Nephron (organoid): ENCODE data around the gene CHURC1.

Experiments used
- H3K27ac Mint-ChIP-seq, 3 experiments: 2 replicates each; pipeline ENCODE4 v1.8.0; 2020; ENCODE audit warnings: mixed read lengths in 3 of 3, mild to moderate bottlenecking in 2 of 3, moderate library complexity in 1 of 3
- H3K27me3 Mint-ChIP-seq: 2 replicates; pipeline ENCODE4 v1.8.0; 2021; ENCODE audit warnings: low read depth, mild to moderate bottlenecking, moderate library complexity, mixed read lengths
- H3K36me3 Mint-ChIP-seq: 2 replicates; pipeline ENCODE4 v1.8.0; 2020; ENCODE audit warnings: low read depth, mixed read lengths
- H3K4me1 Mint-ChIP-seq: 2 replicates; pipeline ENCODE4 v1.8.0; 2020; ENCODE audit warnings: mixed read lengths
- H3K4me3 Mint-ChIP-seq, 3 experiments: 2 replicates each; pipeline ENCODE4 v1.8.0; 2020; ENCODE audit warnings: mild to moderate bottlenecking in 3 of 3, mixed read lengths in 3 of 3, moderate library complexity in 2 of 3
- H3K9me3 Mint-ChIP-seq: 2 replicates; pipeline ENCODE4 v1.8.0; 2020; ENCODE audit warnings: mixed read lengths
- TF ChIP-seq, protein P1 (sequence below), 3 experiments: fragments of 200-600 bp; sonication (generic); IDR thresholded peaks; one replicate each; pipeline ENCODE4 v1.5.0; 2021; ENCODE audit warnings: antibody characterized with exemption in 3 of 3; ENCODE audit not compliant: unreplicated experiment in 3 of 3

The CHURC1 gene

DNA sequence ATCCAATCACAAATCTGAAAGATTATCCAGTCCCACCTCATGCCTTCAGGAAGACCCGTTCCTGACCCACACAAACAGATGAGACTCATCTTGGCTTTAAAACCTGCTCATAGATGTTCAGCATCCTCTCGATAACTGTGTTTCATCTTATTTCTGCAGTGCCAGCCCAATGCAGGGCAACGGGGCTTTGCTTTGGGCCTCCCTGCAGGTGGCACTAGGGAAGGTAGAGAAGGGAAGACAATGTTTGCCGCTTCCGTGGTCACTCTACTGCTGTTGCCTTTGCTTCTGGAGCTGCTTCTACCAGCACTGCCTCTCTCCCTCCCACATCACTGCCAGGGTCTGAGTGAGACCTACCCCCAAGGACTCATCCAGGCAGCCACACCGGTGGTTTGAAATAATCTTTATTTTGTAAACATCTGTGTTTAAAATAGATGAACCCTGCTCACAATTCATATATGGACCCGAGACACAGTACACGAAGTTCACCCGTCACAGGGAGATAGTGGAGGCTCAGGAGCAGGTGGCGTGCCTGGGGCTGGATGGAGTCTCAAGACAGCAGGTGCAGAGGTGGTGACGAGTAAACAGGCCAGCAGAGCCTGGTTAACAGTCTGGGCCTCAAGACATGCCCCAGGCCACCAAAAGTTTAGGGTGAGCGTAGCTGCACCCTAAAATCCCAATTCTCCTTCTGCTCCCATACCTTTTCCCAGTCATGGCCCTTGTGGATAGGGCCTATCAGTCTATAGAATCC, 31.4 kb downstream of the CHURC1 start:
- Mint-ChIP-seq H3K4me1 (peaks cover 8% of the 10 kb centered on the region), H3K27me3 (no peaks in the 10 kb centered on the region), H3K27ac (no peak overlapping the region), H3K36me3 (peaks cover 44% of the 10 kb centered on the region), H3K4me3 (no peak overlapping the region), H3K9me3 (no peaks in the 10 kb centered on the region)
- TF ChIP-seq, protein P1, sequence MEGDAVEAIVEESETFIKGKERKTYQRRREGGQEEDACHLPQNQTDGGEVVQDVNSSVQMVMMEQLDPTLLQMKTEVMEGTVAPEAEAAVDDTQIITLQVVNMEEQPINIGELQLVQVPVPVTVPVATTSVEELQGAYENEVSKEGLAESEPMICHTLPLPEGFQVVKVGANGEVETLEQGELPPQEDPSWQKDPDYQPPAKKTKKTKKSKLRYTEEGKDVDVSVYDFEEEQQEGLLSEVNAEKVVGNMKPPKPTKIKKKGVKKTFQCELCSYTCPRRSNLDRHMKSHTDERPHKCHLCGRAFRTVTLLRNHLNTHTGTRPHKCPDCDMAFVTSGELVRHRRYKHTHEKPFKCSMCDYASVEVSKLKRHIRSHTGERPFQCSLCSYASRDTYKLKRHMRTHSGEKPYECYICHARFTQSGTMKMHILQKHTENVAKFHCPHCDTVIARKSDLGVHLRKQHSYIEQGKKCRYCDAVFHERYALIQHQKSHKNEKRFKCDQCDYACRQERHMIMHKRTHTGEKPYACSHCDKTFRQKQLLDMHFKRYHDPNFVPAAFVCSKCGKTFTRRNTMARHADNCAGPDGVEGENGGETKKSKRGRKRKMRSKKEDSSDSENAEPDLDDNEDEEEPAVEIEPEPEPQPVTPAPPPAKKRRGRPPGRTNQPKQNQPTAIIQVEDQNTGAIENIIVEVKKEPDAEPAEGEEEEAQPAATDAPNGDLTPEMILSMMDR (IDR thresholded peaks at IDR 0.05; ENCODE audit: unreplicated experiment in 3 of 3), result no peak

DNA sequence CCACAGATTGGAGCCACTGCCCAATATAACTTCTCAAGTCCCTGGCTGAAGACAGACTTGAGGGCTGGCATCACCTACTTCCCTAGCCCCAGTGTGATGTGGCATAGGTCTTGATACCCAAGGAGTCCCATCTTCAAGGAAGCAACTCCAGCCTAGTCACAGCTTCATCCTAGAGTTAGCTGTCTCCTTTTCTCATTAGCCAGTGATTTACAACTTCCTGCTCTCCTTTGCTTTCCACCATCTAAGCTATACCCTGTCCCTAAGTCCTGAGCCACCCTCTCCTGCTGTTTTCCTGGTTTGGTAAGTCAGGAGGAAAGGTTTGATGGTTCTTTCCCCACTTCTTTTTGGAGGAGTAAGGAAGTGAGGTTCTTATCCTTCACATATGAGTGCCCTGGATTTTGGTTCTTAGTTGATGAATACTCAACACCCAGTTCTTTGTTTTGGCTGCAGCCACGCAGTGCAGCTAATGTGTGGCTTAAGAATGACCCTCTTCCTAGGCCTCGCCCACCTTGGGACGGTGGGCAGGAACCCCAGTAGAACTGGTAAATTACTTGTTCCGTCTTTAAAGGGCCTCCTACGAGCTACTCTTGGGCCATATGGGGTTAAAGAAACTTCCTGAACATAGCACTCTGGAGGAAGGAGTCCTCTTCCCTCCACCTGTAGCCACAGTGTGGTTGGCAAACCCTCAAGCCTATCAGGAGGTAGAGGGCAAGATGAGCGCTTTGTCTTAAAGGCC, 32.2 kb downstream of the CHURC1 start:
- H3K9me3 Mint-ChIP-seq, result no peaks in the 10 kb centered on the region
- no peak overlapping the region for H3K4me3 Mint-ChIP-seq
- H3K27me3 Mint-ChIP-seq, result no peaks in the 10 kb centered on the region

DNA sequence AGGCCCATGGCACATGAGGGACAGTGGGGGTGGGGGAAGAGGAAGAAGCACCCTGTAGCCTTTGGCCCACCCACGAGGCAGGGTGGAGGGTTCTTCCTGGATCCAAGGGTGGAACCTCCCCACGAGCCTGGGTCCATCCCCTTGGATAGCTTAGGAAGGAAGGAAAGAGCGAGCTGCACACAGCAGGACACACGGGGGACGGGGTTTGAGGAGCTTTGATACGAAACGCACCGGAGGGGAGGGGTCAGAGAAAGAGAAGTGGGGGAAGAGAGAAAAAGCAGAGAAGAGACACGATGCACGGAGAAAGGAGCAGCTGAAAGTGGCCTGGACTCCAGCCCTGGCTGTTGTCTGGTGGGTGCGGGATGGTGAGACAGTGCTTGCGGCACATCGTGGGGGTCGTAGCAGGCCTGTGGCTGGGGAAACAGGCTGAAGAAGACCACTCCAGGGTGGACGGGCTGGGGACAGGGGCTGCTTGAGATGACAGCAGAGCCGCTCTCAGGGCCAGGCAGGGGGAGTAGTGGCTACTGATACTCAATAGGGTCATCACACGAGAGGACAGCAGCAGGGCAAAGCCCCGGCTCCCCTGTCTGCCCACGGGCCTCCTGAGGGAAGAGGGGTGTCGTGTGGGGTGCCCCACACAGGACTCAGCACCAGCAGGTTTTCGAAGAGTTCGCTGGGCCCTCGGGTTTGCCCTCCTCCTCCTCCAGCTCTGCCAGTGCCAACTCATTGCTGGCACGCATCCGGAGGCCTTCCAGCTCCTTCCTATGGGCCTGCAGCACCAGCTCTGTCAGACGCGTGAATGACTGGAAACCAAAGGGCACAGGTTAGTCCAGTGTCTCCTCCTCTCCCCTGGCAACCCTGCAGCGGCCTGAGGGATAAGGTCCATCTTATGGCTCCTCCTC, 33.7 kb downstream of the CHURC1 start:
- peaks cover 8% of the 10 kb centered on the region for H3K4me1 Mint-ChIP-seq
- H3K36me3 Mint-ChIP-seq, result peaks cover 46% of the 10 kb centered on the region
- no peak overlapping the region for H3K4me3 Mint-ChIP-seq
- TF ChIP-seq, protein P1 (IDR thresholded peaks at IDR 0.05; ENCODE audit: unreplicated experiment in 3 of 3), result no peak
- H3K27ac Mint-ChIP-seq, result no peak overlapping the region
- no peaks in the 10 kb centered on the region for H3K27me3 Mint-ChIP-seq
- no peaks in the 10 kb centered on the region for H3K9me3 Mint-ChIP-seq

More for the DNA sequence above, 32.2 kb downstream of the CHURC1 start:
- Mint-ChIP-seq H3K36me3 (peaks cover 49% of the 10 kb centered on the region), H3K4me1 (peaks cover 8% of the 10 kb centered on the region), H3K27ac (no peak overlapping the region)
- TF ChIP-seq, protein P1 (IDR thresholded peaks at IDR 0.05; ENCODE audit: unreplicated experiment in 3 of 3), result no peak

DNA sequence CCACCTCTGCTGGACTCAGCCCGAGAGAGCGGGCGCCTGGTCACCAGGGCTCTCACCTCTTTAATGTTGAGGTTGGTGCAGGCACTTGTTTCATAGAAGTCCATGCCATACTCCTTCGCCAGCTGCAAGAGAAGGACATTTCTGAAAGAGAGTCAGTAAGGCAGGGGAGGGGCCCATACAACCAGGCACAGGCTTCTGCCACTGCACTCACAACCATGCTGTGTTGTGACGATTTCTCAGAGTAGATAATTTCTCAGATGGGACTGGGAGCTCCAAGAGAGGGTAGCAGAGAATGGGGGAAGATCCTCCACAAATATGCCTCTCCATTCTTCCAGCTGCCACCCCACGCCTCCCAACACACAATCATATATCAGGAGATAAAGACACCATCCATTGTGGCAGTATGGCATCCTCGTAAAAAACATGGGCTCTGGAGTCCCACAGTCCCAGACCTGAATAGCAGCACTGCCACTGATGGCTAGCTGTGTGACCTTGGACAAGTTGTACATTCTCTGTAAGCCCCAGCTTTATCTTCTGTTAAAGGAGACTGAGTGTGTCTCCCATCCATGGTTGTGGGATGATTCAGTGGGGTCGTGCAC, 34.5 kb downstream of the CHURC1 start:
- H3K36me3 Mint-ChIP-seq, result peaks cover 41% of the 10 kb centered on the region
- H3K4me1 Mint-ChIP-seq, result peaks cover 12% of the 10 kb centered on the region
- TF ChIP-seq, protein P1 (IDR thresholded peaks at IDR 0.05; ENCODE audit: unreplicated experiment in 3 of 3), result no peak
- no peak overlapping the region for H3K27ac Mint-ChIP-seq
- no peaks in the 10 kb centered on the region for H3K27me3 Mint-ChIP-seq
- H3K4me3 Mint-ChIP-seq, result no peak overlapping the region
- no peaks in the 10 kb centered on the region for H3K9me3 Mint-ChIP-seq

DNA sequence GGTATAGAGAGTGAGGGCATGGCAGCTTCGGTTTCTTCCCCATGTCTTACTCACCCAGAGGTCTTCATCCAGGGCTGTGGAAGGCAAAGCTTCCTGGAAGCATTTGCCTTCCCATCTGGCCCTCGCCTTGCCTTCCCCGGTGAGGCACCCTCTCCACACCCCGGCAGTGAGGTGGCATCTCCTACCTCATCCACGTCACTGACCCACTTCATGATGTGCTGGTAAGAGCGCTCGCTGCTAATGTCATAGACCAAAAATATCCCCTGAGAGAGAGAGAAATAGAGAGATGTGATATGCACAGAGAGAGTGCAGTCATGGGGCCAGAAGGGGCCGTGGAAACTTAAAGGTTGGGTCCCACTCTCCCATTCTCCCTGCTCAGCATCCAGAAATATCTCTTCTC, 36.6 kb downstream of the CHURC1 start:
- Mint-ChIP-seq H3K9me3 (no peaks in the 10 kb centered on the region), H3K4me1 (peaks cover 7% of the 10 kb centered on the region), H3K27me3 (no peaks in the 10 kb centered on the region), H3K27ac (no peak overlapping the region), H3K36me3 (peaks cover 32% of the 10 kb centered on the region), H3K4me3 (no peak overlapping the region)
- TF ChIP-seq, protein P1 (IDR thresholded peaks at IDR 0.05; ENCODE audit: unreplicated experiment in 3 of 3), result no peak
